Measurements from ENCODE around the gene MXRA7. TPM values are rescaled to one million over a fixed set of nuclear protein-coding genes. Genes with fewer than 3 reads are reported as not detected.

The MXRA7 gene
- total RNA-seq, 8 experiments from 2014 or later, result 19.7 to 214 (median 106) TPM

GRCh38 chr17:76673729-76674128 is 37.0 kb downstream of the MXRA7 start:
- Histone ChIP-seq H3K27ac (no peak overlapping the region), H3K4me3 (no peak overlapping the region), H3K4me1 (replicated peaks in 1 of 2) (peaks cover 4 to 13% of the 10 kb centered on the region in 2 donors)
- WGBS, 10 experiments, result 40 to 100% (median 84%) methylated on average over 1 to 4 of the region's 5 CpGs
- in situ Hi-C loops (cut with MboI; ENCODE audit: low pct_unique_long_range_greater_than_20kb in 2 of 9, low sequenced_read_pairs in 9 of 9, unreplicated experiment in 9 of 9), result no loop called here
- ATAC-seq (replicated peaks in 6 of 8), result no peak

DNA sequence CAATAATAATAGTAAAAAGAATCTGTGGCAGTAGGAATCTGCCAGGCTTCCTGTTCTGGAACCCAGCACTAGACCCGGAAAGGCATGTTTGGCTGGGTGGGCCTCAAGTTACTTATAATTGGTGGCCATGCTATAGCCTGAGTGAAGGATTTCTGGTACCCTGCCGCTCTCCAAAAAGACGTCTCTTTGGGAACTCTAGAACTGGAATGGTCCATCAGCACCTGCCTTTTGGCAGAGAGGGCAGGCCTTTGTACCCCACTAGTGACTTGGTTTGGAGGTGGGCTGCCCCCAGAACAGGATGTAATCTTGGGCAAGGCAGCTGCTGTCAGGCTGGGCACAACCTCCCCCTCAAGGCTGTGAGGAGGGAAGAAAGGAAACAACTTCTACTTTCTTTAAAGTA is 37.9 kb downstream of the MXRA7 start:
- 80 to 100% (median 94%) methylated on average over 1 to 3 of the region's 3 CpGs; no CpG with 5 or more reads in 3 of the 10 experiments for whole genome bisulfite sequencing, 10 experiments
- ATAC-seq (replicated peaks in 6 of 8), result no peak
- in situ Hi-C loops (cut with MboI; ENCODE audit: low pct_unique_long_range_greater_than_20kb in 2 of 9, low sequenced_read_pairs in 9 of 9, unreplicated experiment in 9 of 9), result no loop called here
- no peak overlapping the region for H3K27ac ChIP-seq
- peaks cover 4 to 13% of the 10 kb centered on the region in 2 donors for H3K4me1 ChIP-seq (replicated peaks in 1 of 2)
- no peak overlapping the region for H3K4me3 ChIP-seq

GRCh38 chr17:76672270-76672851 is 38.4 kb downstream of the MXRA7 start:
- in situ Hi-C loops (cut with MboI; ENCODE audit: low pct_unique_long_range_greater_than_20kb in 2 of 9, low sequenced_read_pairs in 9 of 9, unreplicated experiment in 9 of 9), result no loop called here
- H3K27ac ChIP-seq, result peak overlapping the region; percentile 21 to 61
- ATAC-seq (replicated peaks in 6 of 8), result no peak
- peaks cover 4 to 13% of the 10 kb centered on the region in 2 donors for H3K4me1 ChIP-seq (replicated peaks in 1 of 2)
- peak overlapping the region; percentile 47 to 75 (median 54) for H3K4me3 ChIP-seq
- 0 to 90% (median 61%) methylated on average over 1 to 13 of the region's 13 CpGs for WGBS, 10 experiments

- Histone ChIP-seq H3K27ac (peak overlapping the region; percentile 21 to 61), H3K4me3 (peak overlapping the region; percentile 47 to 75 (median 54)), H3K4me1 (replicated peaks in 1 of 2) (peaks cover 4 to 13% of the 10 kb centered on the region in 2 donors)
- ATAC-seq (replicated peaks in 6 of 8), result peak; percentile 1 to 15 (median 6)
- in situ Hi-C loops (cut with MboI; ENCODE audit: low pct_unique_long_range_greater_than_20kb in 2 of 9, low sequenced_read_pairs in 9 of 9, unreplicated experiment in 9 of 9), result no loop called here
- WGBS, 10 experiments, result 0 to 10% (median 0%) methylated on average over 1 to 19 of the region's 19 CpGs; no CpG with 5 or more reads in 2 of the 10 experiments
Observed at GRCh38 chr17:76671912-76672262, 38.9 kb downstream of the MXRA7 start.

DNA sequence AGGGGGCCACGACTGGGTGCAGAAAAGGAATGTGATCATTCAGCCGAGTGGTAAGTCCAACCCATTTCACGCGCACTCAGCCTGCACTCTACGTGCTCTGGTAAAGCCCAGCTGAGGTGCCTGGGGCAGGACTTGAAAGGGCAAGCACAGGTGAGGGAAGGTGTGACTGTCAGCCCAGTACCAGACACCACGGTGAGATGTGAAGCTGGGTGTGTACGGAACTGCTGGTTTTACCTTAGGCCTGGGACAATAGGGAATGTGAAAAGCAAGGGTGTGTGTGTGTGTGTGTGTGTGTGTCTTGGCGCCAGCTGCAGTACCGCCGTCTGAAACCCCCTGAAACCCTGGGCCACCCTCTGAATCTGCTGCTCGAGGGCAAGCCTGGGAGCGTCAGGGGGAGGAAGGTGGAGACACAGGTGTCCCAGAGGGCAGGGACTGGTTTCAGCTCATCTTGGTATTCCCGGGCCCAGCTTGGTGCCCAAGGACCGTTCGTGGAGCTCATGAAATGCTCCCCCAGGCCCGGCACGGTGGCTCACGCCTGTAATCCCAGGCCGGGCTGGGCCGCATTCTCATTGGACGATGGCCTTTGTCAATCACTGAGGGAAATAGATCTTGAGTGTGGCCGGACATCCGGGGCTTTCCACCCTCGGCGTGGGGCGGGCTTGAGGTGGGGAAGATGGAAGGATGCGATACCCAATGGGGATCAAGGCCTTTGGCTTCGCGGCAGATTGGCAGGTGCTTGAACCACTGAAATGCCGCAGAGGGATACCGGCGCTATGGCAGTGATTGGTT is 39.4 kb downstream of the MXRA7 start:
- Histone ChIP-seq H3K27ac (peak overlapping the region; percentile 84 to 89), H3K4me3 (peak overlapping the region; percentile 47 to 75 (median 54)), H3K4me1 (replicated peaks in 1 of 2) (peaks cover 4 to 13% of the 10 kb centered on the region in 2 donors)
- in situ Hi-C loops (cut with MboI; ENCODE audit: low pct_unique_long_range_greater_than_20kb in 2 of 9, low sequenced_read_pairs in 9 of 9, unreplicated experiment in 9 of 9), result no loop called here
- ATAC-seq (replicated peaks in 6 of 8), result peak; percentile 97 to 99 (median 98)
- 2 to 57% (median 7%) methylated on average over 3 to 24 of the region's 32 CpGs; no CpG with 5 or more reads in 5 of the 10 experiments for WGBS, 10 experiments

- H3K27ac ChIP-seq, result peak overlapping the region in 1 of 2 donors; percentile 89
Observed at GRCh38 chr17:76670718-76671122, 40.0 kb downstream of the MXRA7 start.

GRCh38 chr17:76670020-76670717 is 40.6 kb downstream of the MXRA7 start:
- Histone ChIP-seq H3K27ac (no peak overlapping the region), H3K4me3 (no peak overlapping the region), H3K4me1 (replicated peaks in 1 of 2) (peaks cover 4 to 13% of the 10 kb centered on the region in 2 donors)
- in situ Hi-C loops (cut with MboI; ENCODE audit: low pct_unique_long_range_greater_than_20kb in 2 of 9, low sequenced_read_pairs in 9 of 9, unreplicated experiment in 9 of 9), result no loop called here
- ATAC-seq (replicated peaks in 6 of 8), result no peak
- 80 to 100% (median 96%) methylated on average over 2 to 9 of the region's 9 CpGs for WGBS, 10 experiments

More at GRCh38 chr17:76670718-76671122, 40.0 kb downstream of the MXRA7 start:
- H3K4me3 ChIP-seq, result no peak overlapping the region
- 37 to 100% (median 67%) methylated on average over 1 to 6 of the region's 9 CpGs; no CpG with 5 or more reads in 1 of the 10 experiments for WGBS, 10 experiments
- peaks cover 4 to 13% of the 10 kb centered on the region in 2 donors for H3K4me1 ChIP-seq (replicated peaks in 1 of 2)
- in situ Hi-C loops (cut with MboI; ENCODE audit: low pct_unique_long_range_greater_than_20kb in 2 of 9, low sequenced_read_pairs in 9 of 9, unreplicated experiment in 9 of 9), result no loop called here
- ATAC-seq (replicated peaks in 6 of 8), result no peak

GRCh38 chr17:76667786-76668453 is 42.8 kb downstream of the MXRA7 start:
- 20 to 86% (median 72%) methylated on average over 1 to 11 of the region's 14 CpGs; no CpG with 5 or more reads in 2 of the 10 experiments for WGBS, 10 experiments
- Histone ChIP-seq H3K4me3 (no peak overlapping the region), H3K27ac (no peak overlapping the region), H3K4me1 (replicated peaks in 1 of 2) (peaks cover 4 to 13% of the 10 kb centered on the region in 2 donors)
- no peak for ATAC-seq (replicated peaks in 6 of 8)
- in situ Hi-C loops (cut with MboI; ENCODE audit: low pct_unique_long_range_greater_than_20kb in 2 of 9, low sequenced_read_pairs in 9 of 9, unreplicated experiment in 9 of 9), result no loop called here

DNA sequence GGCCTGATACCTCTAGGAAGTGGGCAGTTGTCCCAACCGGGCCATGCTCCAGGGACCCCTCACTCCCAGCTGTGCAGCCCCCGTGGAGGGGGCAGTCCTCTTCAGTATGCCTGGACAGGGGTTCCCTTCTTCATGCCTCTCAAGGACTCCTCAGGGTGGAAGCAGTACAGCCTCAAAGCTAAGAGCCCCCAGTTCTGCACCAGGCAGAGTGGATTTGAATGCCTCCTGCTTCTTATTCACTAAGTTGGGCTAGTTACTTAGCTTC is 43.3 kb downstream of the MXRA7 start:
- 0% methylated on average over 1 of the region's 2 CpGs; no CpG with 5 or more reads in 9 of the 10 experiments for WGBS, 10 experiments

GRCh38 chr17:76660656-76661042 is 50.1 kb downstream of the MXRA7 start:
- H3K27ac ChIP-seq, result no peak overlapping the region
- ATAC-seq (replicated peaks in 6 of 8), result no peak
- WGBS, 10 experiments, result 0 to 82% (median 45%) methylated on average over 1 to 3 of the region's 3 CpGs; no CpG with 5 or more reads in 4 of the 10 experiments
- in situ Hi-C loops (cut with MboI; ENCODE audit: low pct_unique_long_range_greater_than_20kb in 2 of 9, low sequenced_read_pairs in 9 of 9, unreplicated experiment in 9 of 9), result no loop called here
- H3K4me1 ChIP-seq (replicated peaks in 1 of 2), result peaks cover 17 to 23% of the 10 kb centered on the region in 2 donors
- no peak overlapping the region for H3K4me3 ChIP-seq

More for the DNA sequence above, 43.3 kb downstream of the MXRA7 start:
- Histone ChIP-seq H3K4me1 (replicated peaks in 1 of 2) (peaks cover 4 to 10% of the 10 kb centered on the region in 2 donors), H3K27ac (no peak overlapping the region), H3K4me3 (no peak overlapping the region)
- no peak for ATAC-seq (replicated peaks in 6 of 8)
- in situ Hi-C loops (cut with MboI; ENCODE audit: low pct_unique_long_range_greater_than_20kb in 2 of 9, low sequenced_read_pairs in 9 of 9, unreplicated experiment in 9 of 9), result no loop called here

- Histone ChIP-seq H3K4me3 (no peak overlapping the region), H3K4me1 (replicated peaks in 1 of 2) (peaks cover 17 to 23% of the 10 kb centered on the region in 2 donors), H3K27ac (peak overlapping the region in 1 of 2 donors; percentile 19)
- ATAC-seq (replicated peaks in 6 of 8), result peak; percentile 39 to 99 (median 88)
- in situ Hi-C loops (cut with MboI; ENCODE audit: low pct_unique_long_range_greater_than_20kb in 2 of 9, low sequenced_read_pairs in 9 of 9, unreplicated experiment in 9 of 9), result no loop called here
- 20 to 80% (median 59%) methylated on average over 1 to 11 of the region's 13 CpGs for WGBS, 10 experiments
Observed at GRCh38 chr17:76659928-76660655, 50.7 kb downstream of the MXRA7 start.

DNA sequence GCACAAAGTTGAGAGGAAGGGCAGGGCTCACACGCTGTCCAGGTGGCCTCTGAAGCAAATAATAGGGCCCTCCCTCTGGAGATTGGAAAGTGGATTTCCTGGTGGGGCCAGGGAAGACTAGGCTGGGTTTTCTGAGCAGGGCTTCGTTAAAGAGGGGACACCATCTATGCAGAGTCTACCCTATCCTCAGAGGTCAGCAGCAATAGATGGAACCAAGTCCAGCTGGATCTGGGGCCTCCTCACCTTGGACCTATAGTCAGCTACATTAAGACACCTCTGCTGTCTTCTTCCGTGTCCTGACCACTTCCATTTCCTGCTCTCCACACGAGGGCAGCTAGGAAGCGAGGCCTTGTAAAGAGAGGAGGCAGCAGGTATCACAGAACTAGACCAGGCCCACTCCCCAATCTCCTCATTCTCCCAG is 52.5 kb downstream of the MXRA7 start:
- H3K4me3 ChIP-seq, result no peak overlapping the region
- no peak for ATAC-seq (replicated peaks in 6 of 8)
- H3K27ac ChIP-seq, result no peak overlapping the region
- 72 to 100% (median 80%) methylated on average over 1 to 4 of the region's 5 CpGs; no CpG with 5 or more reads in 7 of the 10 experiments for WGBS, 10 experiments
- peaks cover 17 to 23% of the 10 kb centered on the region in 2 donors for H3K4me1 ChIP-seq (replicated peaks in 1 of 2)
- in situ Hi-C loops (cut with MboI; ENCODE audit: low pct_unique_long_range_greater_than_20kb in 2 of 9, low sequenced_read_pairs in 9 of 9, unreplicated experiment in 9 of 9), result no loop called here

All from motor neuron (in vitro differentiated cells).